Neutrophil (primary cell): Measurements from ENCODE around the gene MXRA8.

ENCODE experiments used
- H3K27ac ChIP-seq: fragments of 200-600 bp; sonication (generic); 2 replicates; pipeline ENCODE4 v1.5.1; 2016; ENCODE audit warnings: mild to moderate bottlenecking, moderate library complexity
- H3K27me3 ChIP-seq: fragments of 200-600 bp; sonication (generic); 2 replicates; pipeline ENCODE4 v1.6.0; 2016; ENCODE audit warnings: mild to moderate bottlenecking
- H3K36me3 ChIP-seq: fragments of 200-600 bp; sonication (generic); 2 replicates; pipeline ENCODE4 v1.5.1; 2017
- H3K4me1 ChIP-seq, 2 experiments: fragments of 200-600 bp in 1 of 2; sonication (generic) in 1 of 2; 1 replicate in 1 of 2; 2 replicates in 1 of 2; pipeline versions ENCODE4 v1.5.1 to v1.6.1; 2013 to 2016; ENCODE audit warnings: low read depth in 1 of 2, low read length in 1 of 2, mild to moderate bottlenecking in 1 of 2, moderate library complexity in 1 of 2; ENCODE audit not compliant: control insufficient read depth in 1 of 2, insufficient read depth in 1 of 2
- H3K4me3 ChIP-seq, 2 experiments: fragments of 200-600 bp in 1 of 2; sonication (generic) in 1 of 2; 1 replicate in 1 of 2; 2 replicates in 1 of 2; pipeline ENCODE4 v1.5.1; 2013 to 2016; ENCODE audit warnings: low read depth in 1 of 2, low read length in 1 of 2, mild to moderate bottlenecking in 1 of 2, moderate library complexity in 1 of 2
- H3K9me3 ChIP-seq: fragments of 200-600 bp; sonication (generic); 2 replicates; pipeline ENCODE4 v1.5.1; 2016
- TF ChIP-seq, protein P1 (sequence below): fragments of 200-600 bp; sonication (generic); IDR thresholded peaks from 2 replicates; pipeline ENCODE4 v1.5.1; 2016; ENCODE audit warnings: antibody characterized with exemption

MXRA8 gene

DNA sequence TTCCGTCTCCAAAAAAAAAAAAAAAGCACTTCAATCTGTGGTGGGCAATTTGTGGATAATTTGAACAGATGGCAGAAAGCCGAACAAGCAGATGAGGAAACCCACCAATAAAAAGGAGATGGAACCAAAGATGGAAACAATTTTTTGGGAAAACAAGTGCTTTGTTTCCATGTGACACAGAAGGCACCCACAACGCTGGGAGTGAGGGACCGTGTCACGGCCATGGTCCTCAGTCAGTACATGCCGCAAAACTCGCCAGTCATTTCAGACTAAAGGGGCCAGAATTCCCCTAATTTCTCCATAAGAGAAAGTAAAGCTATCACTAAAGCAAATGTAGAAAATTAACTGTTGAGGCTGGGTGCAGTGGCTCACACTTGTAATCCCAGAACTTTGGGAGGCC is 35.8 kb upstream of the MXRA8 start:
- H3K27ac ChIP-seq: no peak overlapping the region
- TF ChIP-seq, protein P1, sequence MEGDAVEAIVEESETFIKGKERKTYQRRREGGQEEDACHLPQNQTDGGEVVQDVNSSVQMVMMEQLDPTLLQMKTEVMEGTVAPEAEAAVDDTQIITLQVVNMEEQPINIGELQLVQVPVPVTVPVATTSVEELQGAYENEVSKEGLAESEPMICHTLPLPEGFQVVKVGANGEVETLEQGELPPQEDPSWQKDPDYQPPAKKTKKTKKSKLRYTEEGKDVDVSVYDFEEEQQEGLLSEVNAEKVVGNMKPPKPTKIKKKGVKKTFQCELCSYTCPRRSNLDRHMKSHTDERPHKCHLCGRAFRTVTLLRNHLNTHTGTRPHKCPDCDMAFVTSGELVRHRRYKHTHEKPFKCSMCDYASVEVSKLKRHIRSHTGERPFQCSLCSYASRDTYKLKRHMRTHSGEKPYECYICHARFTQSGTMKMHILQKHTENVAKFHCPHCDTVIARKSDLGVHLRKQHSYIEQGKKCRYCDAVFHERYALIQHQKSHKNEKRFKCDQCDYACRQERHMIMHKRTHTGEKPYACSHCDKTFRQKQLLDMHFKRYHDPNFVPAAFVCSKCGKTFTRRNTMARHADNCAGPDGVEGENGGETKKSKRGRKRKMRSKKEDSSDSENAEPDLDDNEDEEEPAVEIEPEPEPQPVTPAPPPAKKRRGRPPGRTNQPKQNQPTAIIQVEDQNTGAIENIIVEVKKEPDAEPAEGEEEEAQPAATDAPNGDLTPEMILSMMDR: no peak

DNA sequence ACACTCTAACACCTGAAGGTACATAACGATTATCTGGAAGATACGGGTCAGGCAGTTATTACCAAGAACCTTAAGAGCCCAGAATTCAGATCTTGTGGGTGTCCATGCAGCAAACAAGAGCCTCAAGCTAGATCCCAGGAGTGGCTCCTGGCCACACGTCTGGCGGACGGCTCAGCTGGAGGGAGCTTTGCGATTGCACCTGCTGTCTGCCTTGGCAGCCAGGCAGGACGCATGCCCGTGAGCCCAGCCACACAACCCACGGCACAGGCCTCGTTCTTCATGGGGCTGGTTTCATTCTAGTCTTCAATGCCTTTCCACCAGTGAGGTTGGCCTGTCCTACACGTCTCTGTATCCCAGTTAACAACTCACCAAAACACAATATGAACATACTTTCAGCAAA is 35.1 kb upstream of the MXRA8 start:
- no peak overlapping the region for H3K4me3 ChIP-seq
- peaks cover 90% of the 10 kb centered on the region for H3K36me3 ChIP-seq
- H3K4me1 ChIP-seq: peaks cover 7 to 9% of the 10 kb centered on the region in 2 experiments
- H3K27ac ChIP-seq: no peak overlapping the region
- H3K27me3 ChIP-seq: no peaks in the 10 kb centered on the region
- no peaks in the 10 kb centered on the region for H3K9me3 ChIP-seq
- TF ChIP-seq, protein P1: no peak

More for the DNA sequence above, 35.8 kb upstream of the MXRA8 start:
- Histone ChIP-seq H3K9me3 (no peaks in the 10 kb centered on the region), H3K36me3 (peaks cover 83% of the 10 kb centered on the region), H3K4me3 (no peak overlapping the region), H3K4me1 (peaks cover 11 to 12% of the 10 kb centered on the region in 2 experiments), H3K27me3 (no peaks in the 10 kb centered on the region)

DNA sequence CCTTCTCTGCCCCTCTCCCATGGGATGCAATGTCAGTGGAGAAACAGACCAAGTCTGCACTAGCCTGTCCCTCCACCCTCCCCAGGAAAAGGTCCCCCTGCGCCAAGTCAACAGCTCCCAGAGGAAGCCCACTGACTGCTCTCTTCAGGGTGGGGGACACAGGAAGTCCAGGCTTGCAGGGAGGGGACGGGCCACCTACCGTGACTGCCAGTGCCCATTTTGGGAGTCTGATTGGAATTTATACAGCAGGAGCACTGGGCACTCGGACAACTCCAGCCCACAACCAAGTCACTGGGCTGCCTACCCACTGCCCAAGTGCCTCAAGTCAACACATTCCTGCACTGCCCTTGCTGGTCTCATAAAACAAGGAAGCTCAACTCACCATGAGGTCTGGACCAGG is 34.7 kb upstream of the MXRA8 start:
- no peak overlapping the region for H3K4me3 ChIP-seq
- TF ChIP-seq, protein P1: no peak
- H3K36me3 ChIP-seq: peaks cover 93% of the 10 kb centered on the region
- peaks cover 2 to 5% of the 10 kb centered on the region in 2 experiments for H3K4me1 ChIP-seq
- H3K27me3 ChIP-seq: no peaks in the 10 kb centered on the region
- no peaks in the 10 kb centered on the region for H3K9me3 ChIP-seq
- H3K27ac ChIP-seq: no peak overlapping the region

DNA sequence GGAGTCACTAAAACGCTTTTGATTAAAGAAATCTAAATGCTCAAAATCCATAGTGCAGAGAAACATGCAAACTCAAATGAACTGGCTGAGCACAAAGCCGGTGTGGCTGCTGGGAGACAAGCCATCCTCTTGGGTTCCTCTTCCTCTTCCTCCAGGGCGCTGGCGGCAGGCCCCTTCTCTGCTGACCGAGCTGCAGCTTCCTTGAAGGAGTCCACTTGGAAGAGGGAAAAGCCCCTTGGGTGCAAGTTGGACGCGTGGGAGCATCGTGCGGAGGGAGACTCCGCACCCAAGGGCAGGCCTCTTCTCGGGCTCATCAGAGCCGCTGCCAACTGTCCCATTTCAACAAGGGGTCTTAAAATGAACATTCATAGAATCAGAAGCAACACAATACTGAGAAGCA is 32.9 kb upstream of the MXRA8 start:
- H3K4me3 ChIP-seq: no peak overlapping the region
- no peak overlapping the region for H3K27ac ChIP-seq
- H3K9me3 ChIP-seq: no peaks in the 10 kb centered on the region
- peaks cover 97% of the 10 kb centered on the region for H3K36me3 ChIP-seq
- no peaks in the 10 kb centered on the region for H3K4me1 ChIP-seq
- H3K27me3 ChIP-seq: no peaks in the 10 kb centered on the region
- TF ChIP-seq, protein P1: no peak

DNA sequence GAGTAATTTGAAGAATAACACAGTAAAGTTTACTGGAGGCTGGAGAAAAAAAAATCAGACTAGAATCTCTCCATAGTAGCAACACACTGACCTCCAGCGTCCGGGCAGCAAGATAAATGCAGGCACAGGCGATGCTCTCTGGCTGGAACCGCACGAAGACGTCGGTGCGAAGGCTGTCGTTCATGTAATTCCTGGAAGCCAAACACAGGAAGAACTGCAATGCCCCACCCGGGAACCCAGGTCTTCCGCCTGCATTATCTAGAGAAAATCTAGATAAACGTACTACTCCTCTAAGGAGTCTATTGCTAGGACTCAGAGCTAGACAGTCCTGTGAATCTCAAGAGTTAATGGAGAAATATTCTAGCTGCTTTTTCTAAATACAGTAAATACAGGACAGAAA is 32.3 kb upstream of the MXRA8 start:
- Histone ChIP-seq H3K4me3 (no peak overlapping the region), H3K36me3 (peaks cover 100% of the 10 kb centered on the region), H3K27me3 (no peaks in the 10 kb centered on the region), H3K9me3 (no peaks in the 10 kb centered on the region), H3K4me1 (no peaks in the 10 kb centered on the region), H3K27ac (no peak overlapping the region)
- TF ChIP-seq, protein P1: no peak

DNA sequence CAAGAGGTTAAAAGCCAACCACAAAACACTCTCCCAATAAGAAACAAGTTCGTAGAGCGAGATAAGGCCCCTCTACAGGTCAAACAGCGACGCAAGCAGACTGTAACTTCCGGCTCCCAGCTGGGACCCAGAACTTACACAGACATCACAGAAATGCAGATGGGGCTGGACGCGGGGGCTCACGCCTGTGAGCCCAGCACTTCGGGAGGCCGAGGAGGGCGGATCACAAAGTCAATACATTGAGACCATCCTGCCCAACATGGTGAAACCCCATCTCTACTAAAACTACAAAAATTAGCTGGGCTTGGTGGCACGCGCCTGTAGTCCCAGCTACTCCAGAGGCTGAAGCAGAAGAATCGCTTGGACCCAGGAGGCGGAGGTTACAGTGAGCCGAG is 29.7 kb upstream of the MXRA8 start:
- Histone ChIP-seq H3K27ac (no peak overlapping the region), H3K9me3 (no peaks in the 10 kb centered on the region), H3K36me3 (peaks cover 81% of the 10 kb centered on the region)

More for the DNA sequence above, 29.7 kb upstream of the MXRA8 start:
- Histone ChIP-seq H3K4me3 (no peak overlapping the region), H3K27me3 (no peaks in the 10 kb centered on the region), H3K4me1 (no peaks in the 10 kb centered on the region)
- TF ChIP-seq, protein P1: no peak
